ENCODE results near the gene C15orf39.

Gene C15orf39

DNA sequence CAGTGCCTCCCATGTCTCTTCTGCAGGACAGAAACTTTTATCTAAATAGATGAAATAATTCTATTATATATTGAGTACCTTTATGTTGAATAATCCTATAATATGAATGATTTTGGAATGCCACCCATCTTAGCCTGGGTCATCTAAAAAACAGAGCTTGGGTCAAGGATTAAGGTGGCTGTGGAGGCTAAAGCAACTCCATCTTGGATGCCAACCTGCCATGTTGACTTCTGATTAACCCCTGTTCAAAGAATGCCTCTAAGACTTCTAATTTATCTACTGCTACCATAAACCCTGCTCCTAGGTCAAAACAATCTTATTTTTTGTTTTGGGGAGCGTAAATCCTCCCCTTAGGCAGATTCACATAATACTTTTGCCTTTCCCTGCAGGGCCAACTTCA, 31.5 kb upstream of the C15orf39 start:
- TF ChIP-seq, protein P1, sequence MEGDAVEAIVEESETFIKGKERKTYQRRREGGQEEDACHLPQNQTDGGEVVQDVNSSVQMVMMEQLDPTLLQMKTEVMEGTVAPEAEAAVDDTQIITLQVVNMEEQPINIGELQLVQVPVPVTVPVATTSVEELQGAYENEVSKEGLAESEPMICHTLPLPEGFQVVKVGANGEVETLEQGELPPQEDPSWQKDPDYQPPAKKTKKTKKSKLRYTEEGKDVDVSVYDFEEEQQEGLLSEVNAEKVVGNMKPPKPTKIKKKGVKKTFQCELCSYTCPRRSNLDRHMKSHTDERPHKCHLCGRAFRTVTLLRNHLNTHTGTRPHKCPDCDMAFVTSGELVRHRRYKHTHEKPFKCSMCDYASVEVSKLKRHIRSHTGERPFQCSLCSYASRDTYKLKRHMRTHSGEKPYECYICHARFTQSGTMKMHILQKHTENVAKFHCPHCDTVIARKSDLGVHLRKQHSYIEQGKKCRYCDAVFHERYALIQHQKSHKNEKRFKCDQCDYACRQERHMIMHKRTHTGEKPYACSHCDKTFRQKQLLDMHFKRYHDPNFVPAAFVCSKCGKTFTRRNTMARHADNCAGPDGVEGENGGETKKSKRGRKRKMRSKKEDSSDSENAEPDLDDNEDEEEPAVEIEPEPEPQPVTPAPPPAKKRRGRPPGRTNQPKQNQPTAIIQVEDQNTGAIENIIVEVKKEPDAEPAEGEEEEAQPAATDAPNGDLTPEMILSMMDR (IDR thresholded peaks at IDR 0.05) = no peak

DNA sequence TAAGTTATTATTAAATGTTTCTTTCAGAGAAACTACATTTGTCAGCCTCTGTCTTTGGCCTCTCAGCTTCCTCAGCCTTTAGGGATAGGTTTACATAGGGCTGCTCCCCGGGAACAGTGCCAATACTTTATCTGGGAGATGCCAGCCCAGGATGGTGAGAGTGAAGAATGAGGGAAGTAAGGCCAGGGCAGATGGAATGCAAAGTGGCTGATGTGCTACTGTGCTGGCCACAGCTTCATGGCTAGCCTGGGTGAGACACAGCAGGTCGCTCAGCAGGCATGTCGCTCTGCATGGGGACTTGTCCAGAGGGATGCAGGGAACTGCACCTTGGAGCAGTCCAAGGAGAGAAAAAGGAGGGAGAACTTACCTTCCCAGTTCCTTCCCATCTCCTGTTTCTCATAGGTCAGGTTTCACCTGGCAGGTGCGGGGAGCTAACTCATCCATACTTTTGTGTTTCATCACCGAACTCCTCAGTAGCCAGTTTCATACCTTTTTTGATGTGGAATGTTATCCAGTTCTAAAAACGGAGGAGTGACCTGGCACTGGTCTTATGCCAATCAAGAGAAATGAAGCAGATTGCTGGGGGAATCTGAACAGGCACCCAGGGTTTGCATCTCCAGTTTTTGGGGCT, 30.9 kb upstream of the C15orf39 start:
- TF ChIP-seq, protein P1 (IDR thresholded peaks at IDR 0.05) = no peak

- TF ChIP-seq, protein P1 (IDR thresholded peaks at IDR 0.05) = no peak
These were observed 30.3 kb upstream of the C15orf39 start for GRCh38 chr15:75171408-75171807.

- TF ChIP-seq, protein P1 (IDR thresholded peaks at IDR 0.05) = no peak
These were observed 29.3 kb upstream of the C15orf39 start for GRCh38 chr15:75172284-75172820.

GRCh38 chr15:75174102-75174501, 27.6 kb upstream of the C15orf39 start:
- TF ChIP-seq, protein P1 (IDR thresholded peaks at IDR 0.05) = no peak

DNA sequence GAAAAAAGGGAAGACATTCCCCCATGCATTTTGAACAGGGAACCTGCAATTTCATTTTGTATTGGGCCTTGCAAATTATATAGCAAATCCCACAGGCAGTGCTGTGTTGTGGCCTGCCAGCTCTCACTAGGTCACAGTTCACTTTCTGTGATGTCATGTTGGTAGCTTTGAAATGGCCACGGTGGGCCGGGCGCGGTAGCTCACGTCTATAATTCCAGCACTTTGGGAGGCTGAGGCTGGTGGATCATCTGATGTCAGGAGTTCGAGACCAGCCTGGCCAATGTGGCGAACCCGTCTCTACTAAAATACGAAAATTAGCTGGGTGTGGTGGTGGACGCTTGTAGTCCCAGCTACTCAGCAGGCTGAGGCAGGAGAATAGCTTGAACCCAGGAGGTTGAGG, 27.0 kb upstream of the C15orf39 start:
- TF ChIP-seq, protein P1 (IDR thresholded peaks at IDR 0.05) = no peak

DNA sequence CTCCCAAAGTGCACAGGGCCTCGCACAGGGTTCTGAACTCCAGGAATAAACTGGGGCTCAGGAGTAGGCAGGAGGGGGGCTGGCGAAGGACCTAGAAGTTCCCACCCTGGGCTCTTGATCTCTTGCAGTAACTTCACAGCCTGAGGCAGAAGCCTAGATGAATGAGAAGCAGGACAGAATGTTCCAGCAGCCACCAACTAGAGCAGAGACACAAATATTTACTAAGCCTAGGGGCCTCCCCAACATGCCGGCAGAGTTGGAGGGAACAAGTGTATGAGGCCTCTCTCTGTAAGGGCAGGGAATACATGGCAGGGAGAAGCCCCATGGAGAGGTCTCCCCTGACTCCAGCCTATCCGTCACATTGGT, 25.3 kb upstream of the C15orf39 start:
- TF ChIP-seq, protein P1 (IDR thresholded peaks at IDR 0.05) = no peak
